GM19238 (cell line): ENCODE data around the gene ICE2.

Experiments used
- DNase-seq: peaks from one replicate; pipeline ENCODE4 v3.0.0; 2011; ENCODE audit warnings: low spot score; ENCODE audit not compliant: insufficient read length

ICE2 gene

GRCh38 chr15:60493166-60493565, 14.2 kb upstream of the ICE2 start:
- DNase-seq, result no peak

GRCh38 chr15:60486742-60487141, 7.8 kb upstream of the ICE2 start:
- DNase-seq, result no peak

GRCh38 chr15:60485365-60486055, 6.6 kb upstream of the ICE2 start:
- DNase-seq, result no peak

- DNase-seq, result no peak
Observed at GRCh38 chr15:60483042-60483441, 4.1 kb upstream of the ICE2 start.

GRCh38 chr15:60480888-60481287, 1.9 kb upstream of the ICE2 start:
- DNase-seq, result no peak

GRCh38 chr15:60480149-60480548, 1.2 kb upstream of the ICE2 start:
- no peak for DNase-seq

GRCh38 chr15:60479361-60480110, 594 bp upstream of the ICE2 start:
- no peak for DNase-seq

- DNase-seq, result no peak
Observed at GRCh38 chr15:60477916-60478565, 901 bp downstream of the ICE2 start.

- DNase-seq, result no peak
Observed at GRCh38 chr15:60477164-60477563, 1.8 kb downstream of the ICE2 start.

- no peak for DNase-seq
Observed at GRCh38 chr15:60476713-60477112, 2.2 kb downstream of the ICE2 start.

- DNase-seq, result no peak
Observed at GRCh38 chr15:60473135-60473534, 5.8 kb downstream of the ICE2 start.

GRCh38 chr15:60471314-60471713, 7.6 kb downstream of the ICE2 start:
- DNase-seq, result no peak

GRCh38 chr15:60469893-60470641, 8.9 kb downstream of the ICE2 start:
- no peak for DNase-seq

- no peak for DNase-seq
Observed at GRCh38 chr15:60464836-60465630, 13.9 kb downstream of the ICE2 start.

- DNase-seq, result no peak
Observed at GRCh38 chr15:60462027-60462426, 16.9 kb downstream of the ICE2 start.

GRCh38 chr15:60460931-60461330, 18.0 kb downstream of the ICE2 start:
- DNase-seq, result no peak

- no peak for DNase-seq
Observed at GRCh38 chr15:60458721-60459120, 20.2 kb downstream of the ICE2 start.

GRCh38 chr15:60457985-60458384, 21.0 kb downstream of the ICE2 start:
- DNase-seq, result no peak

GRCh38 chr15:60454824-60455223, 24.1 kb downstream of the ICE2 start:
- DNase-seq, result no peak

GRCh38 chr15:60448668-60449360, 30.1 kb downstream of the ICE2 start:
- no peak for DNase-seq
